Erythroblast (primary cell): ENCODE results near the gene PAPOLA.

Experiments
- GATA1 ChIP-seq: IDR thresholded peaks from 2 replicates; pipeline ENCODE4 v1.6.1; 2011; ENCODE audit warnings: low read depth, mild to moderate bottlenecking, control low read depth, low read length, moderate library complexity
- POLR2A ChIP-seq: IDR thresholded peaks from 2 replicates; pipeline ENCODE4 v1.6.1; 2011; ENCODE audit warnings: mild to moderate bottlenecking, low read length

DNA sequence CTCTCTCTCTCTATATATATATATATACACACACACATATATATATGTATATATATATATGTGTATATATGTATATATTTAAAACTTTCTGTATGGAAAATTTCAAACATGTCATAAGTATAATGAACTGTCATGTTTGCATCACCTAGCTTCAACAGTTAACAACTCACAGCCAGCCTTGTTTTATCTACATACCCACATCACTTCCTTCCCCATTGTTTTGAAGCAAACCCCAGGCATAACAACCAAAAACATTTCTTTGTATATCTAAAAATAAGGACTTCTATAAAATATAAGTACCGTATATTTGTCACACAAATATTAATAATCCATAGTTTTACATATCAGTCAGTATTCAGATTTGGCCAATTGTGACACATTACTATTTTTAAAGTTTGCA, 57.4 kb downstream of the PAPOLA start:
- TF ChIP-seq POLR2A (no peak), GATA1 (no peak)
